GM12892 (cell line): ENCODE results near the gene DNER.

Source experiments
- POLR2A ChIP-seq: IDR thresholded peaks from 2 replicates; pipeline ENCODE4 v1.6.1; 2011; ENCODE audit warnings: low read depth, low read length, control low read depth
- POLR2AphosphoS5 ChIP-seq: IDR thresholded peaks from 2 replicates; pipeline ENCODE4 v1.6.1; 2011; ENCODE audit warnings: low read depth, low read length, control low read depth

- TF ChIP-seq POLR2AphosphoS5 = no peak
- TF ChIP-seq POLR2A = no peak
These were observed 54.0 kb downstream of the DNER start for GRCh38 chr2:229660391-229660790.
